GM19043 (cell line): Measurements from ENCODE around the gene AGBL1.

Source experiments
- ATAC-seq: cut with Tn5 transposase; IDR thresholded peaks from one replicate; pipeline ENCODE4 v1.9.1; 2021; ENCODE audit warnings: low read depth; ENCODE audit not compliant: unreplicated experiment

Gene AGBL1

DNA sequence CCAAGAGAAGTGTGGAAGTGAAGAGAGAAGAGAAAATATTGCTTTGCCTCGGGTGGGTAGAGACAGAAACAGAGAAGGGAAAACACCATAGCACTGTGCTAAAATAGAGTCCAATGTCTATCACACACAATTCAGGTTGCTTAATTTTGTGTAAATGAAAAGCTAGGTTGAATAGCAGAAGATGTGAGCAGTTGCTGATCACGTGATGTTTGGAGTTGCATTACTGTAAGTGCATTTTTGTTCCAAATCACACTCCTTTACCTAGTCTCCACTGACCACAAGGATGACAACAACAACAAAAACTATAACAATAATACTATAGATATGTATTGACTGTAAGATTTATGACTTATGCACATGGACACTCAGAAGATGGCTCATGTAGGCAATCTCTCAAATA, 683.2 kb downstream of the AGBL1 start:
- ATAC-seq, result no peak

- no peak for ATAC-seq
These were observed 684.4 kb downstream of the AGBL1 start for GRCh38 chr15:86764021-86764420.

DNA sequence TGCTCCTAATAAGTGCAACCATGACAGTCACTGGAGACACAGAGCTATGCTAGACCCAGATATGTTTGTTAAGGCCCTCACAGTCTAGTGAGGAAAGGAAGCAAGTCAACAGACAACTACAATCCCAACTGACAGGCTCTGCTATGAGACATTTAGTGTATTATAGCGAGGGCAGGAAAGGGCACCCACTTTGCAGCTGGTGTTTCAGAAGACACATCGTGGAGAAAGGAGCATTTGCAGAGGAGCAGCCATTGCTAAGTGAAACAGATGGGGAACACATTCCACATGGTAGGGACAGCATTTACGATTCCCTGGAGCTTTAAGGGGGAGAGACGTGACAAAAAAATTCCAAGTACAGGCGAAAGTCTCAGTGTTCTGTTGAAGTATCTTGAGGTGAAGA, 685.6 kb downstream of the AGBL1 start:
- ATAC-seq, result no peak

DNA sequence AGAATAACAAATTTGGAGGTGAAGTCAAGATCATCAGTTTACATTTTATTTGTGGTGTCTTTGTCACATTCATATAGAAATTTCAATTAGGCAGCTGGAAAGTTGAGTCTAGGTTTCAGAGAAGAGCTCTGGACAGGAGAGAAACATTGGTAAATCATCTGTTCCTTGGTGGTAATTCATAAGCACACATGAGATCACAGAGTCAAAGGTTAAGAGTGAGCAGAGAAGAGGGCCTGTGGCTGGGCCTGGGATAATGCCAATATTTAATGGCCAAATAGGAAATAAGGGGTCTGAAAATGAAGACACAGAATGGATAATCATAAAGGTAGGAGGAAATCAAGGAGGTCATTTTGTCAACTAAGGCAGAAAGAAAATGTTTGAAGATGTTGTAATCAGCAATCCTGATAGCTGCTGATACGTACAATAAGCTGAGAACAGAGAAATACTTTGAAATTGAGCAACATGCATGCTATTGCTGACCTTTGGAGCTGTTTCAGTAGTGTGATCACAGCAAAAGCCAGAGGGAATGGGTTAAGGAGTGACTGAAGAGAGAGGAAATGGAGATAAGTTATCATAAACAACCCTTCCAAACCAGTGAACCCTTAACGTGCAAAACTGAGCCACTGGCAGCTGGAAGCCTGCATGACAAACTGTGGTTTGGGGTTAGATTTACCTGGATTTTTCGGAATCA, 692.8 kb downstream of the AGBL1 start:
- ATAC-seq, result no peak

DNA sequence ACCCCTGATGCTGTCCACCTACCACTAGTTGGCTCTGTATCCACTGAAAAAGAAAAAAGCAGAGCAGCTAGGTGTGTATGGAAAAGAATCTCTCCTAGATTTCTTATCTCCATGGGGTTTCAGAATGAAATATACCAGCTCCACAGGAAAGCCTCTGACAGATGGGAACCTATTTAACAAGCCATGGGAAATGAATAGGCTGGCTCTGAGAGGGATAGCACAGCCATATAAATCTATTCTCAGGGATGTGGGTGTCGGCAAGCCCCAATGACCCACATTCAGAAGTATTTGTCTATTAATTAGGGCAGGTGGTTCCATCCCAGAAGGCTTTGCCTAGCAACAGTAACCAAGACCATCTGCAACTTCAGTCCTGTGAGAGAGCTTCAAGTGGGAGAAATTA, 694.1 kb downstream of the AGBL1 start:
- no peak for ATAC-seq

GRCh38 chr15:86776145-86776544, 696.5 kb downstream of the AGBL1 start:
- ATAC-seq, result no peak

DNA sequence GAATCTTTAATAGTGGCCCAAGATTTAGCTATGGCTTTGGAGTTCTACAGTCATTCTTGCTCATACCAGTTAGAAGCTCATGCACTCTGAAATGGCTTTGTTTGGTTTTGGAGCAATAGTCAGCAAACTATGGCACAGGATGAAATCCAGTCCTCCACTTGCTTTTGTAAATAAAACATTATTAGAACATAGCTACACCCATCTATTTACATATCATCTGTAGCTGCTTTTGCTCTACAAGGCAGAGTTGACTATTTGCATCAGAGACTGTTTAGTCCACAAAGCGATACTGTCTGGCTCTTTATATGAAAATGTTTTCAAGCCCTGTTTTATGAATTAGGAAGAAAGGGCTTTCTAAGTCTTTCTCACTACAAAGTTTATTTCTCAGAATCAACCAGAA, 716.9 kb downstream of the AGBL1 start:
- ATAC-seq, result no peak

GRCh38 chr15:86797135-86797534, 717.5 kb downstream of the AGBL1 start:
- ATAC-seq, result no peak

GRCh38 chr15:86799226-86799625, 719.6 kb downstream of the AGBL1 start:
- ATAC-seq, result no peak

DNA sequence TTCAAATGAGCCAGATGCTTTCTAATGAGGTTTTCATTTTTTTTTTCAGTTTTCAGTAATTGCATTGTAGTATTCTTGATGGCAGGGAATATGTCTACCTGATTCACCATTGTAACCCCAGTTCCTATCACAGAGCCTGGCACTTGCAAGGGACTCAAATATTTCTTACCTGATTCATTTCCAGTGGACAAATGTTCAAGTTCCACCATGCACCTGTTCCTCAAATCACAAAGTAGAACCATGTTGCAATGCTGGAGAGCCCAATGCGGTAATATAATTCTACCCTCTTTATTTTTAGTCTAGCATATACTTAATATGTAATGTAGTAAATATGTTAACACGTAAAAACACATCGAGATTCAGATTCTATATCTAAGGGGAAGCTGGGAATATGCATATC, 722.6 kb downstream of the AGBL1 start:
- no peak for ATAC-seq

DNA sequence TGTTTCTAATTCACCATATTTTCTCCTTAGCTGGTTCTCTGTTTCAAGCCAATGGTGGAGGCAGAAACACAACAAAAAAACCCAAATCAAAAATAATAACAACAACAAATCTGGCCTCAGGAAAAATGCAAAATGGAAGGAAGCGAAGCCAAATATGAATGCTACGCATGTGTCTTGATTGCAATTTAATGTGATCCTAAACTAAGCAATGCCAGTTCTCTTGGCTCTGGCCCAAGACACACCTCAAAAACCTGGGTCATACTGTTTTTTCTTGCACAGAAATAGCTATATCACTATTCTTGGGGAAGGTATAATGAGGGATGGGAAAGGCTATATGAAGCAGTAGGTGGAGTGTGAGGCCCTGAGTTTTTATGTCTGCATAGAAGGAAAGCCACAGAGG, 724.7 kb downstream of the AGBL1 start:
- no peak for ATAC-seq

- no peak for ATAC-seq
These were observed 730.7 kb downstream of the AGBL1 start for GRCh38 chr15:86810329-86810728.

DNA sequence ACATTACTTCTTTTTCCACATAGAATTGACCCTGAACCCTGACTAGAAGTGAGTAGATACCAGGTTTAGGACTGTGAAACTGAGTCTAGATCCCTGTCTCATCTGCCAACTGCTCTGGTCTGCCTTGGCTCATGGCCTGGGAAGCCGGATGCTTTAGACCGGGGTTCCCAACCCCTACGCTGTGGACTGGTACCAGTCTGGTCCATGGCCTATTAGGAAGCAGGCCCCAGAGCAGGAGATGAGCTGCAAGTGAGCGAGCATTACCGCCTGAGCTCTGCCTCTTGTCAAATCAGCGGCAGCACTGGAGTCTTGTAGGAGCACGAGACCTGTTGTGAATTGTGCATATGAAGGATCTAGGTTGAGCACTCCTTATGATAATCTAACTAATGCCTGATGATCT, 734.2 kb downstream of the AGBL1 start:
- no peak for ATAC-seq

- no peak for ATAC-seq
These were observed 749.6 kb downstream of the AGBL1 start for GRCh38 chr15:86829245-86829644.

DNA sequence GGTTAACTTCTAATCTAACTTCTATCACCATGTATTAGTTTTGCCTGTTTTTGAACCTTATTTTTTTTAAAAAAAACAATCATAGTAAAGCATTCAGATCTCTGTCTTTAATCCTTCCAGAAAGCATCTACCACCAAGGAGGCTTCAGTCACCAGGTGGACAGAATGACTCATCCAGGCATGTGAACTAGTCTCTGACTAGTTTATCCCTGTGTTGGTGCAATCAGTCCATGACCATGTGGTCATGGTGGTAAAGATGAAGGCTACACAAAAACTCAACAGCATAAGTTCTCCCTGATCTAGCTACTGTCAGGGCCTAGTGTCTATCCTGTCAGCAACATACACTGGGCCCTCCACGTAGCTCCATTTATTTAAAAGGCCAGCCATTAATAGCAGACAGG, 750.6 kb downstream of the AGBL1 start:
- no peak for ATAC-seq

- no peak for ATAC-seq
These were observed 753.9 kb downstream of the AGBL1 start for GRCh38 chr15:86833595-86833994.

DNA sequence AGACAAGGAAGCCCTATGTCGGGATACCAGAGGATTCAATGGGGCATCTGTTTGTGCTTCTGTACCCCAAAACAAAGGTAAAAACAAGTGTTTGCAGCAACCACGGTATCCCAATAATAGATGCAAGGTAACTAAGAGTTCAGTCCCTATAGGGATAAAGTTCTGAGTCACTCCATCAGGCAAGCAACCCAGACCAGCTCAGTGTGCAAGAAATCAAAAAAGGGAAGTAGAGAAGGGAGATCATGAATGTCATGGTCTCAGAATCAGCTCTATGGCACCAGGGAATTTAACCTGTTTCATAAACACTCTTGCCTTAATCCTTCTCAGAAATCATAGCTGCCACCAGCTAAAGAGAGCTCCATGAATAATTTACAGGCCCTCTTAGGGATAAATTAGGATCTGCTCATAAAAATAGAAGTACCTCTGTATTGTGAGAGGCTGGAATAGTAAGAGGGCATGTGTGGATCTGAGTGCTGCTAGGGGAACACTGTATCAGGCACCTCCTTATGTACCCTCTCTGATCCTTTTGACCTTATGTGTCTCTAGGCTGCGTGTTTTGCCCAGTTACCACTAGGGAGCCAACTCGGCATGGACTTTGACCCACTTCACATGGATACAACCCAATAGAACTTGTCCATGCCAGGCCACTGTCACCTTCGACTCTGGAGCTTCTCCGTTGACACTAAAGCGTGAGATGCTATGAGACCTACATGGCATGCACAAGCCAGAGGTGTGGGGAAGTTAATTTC, 754.6 kb downstream of the AGBL1 start:
- no peak for ATAC-seq

- no peak for ATAC-seq
These were observed 757.8 kb downstream of the AGBL1 start for GRCh38 chr15:86837294-86838061.

- no peak for ATAC-seq
These were observed 759.8 kb downstream of the AGBL1 start for GRCh38 chr15:86839502-86839901.

- no peak for ATAC-seq
These were observed 761.3 kb downstream of the AGBL1 start for GRCh38 chr15:86840996-86841395.

GRCh38 chr15:86842199-86842598, 762.5 kb downstream of the AGBL1 start:
- no peak for ATAC-seq

GRCh38 chr15:86846036-86846435, 766.4 kb downstream of the AGBL1 start:
- no peak for ATAC-seq
